ENCODE measurements around the gene ZSCAN10. TPM values are rescaled to one million over a fixed set of nuclear protein-coding genes. Genes with fewer than 3 reads are reported as not detected.
A peak's percentile ranks its signal among the peaks of the same experiment; 100 is the strongest.

Gene ZSCAN10
- total and polyA plus RNA-seq, 4 donors: not detected

DNA sequence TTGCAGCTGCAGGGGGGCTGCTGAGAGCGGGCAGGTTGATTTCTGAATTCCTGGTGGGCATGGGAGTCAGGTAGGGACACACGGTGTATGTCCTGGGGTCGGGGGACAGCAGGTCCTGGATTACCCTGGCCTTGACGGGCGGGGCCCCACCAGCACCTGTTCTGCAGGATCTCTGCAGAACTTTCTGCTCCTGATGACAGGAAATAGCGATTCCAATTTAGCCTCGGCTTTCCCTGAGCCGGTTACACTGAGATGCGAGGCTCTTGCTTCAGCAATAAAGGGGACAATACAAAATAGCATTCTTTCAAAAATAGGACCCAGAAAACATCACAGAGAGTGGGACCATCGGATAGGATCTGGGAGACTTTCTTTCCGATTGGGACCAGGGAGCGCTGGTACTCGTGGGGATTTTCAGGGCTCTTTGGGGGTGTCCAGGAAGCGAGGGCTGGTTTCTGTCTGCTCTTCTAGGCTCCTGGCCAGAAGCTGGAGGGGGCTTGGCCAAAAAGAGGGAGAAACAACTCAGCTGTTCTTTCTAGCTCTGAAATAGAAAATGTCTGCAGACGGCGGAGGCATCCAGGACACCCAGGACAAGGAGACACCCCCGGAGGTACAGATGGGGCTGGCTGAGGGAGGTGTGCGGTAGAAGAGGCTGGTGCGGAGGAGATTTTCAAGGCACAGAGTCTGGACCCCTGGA lies 13.9 kb upstream of the ZSCAN10 start:
- H3K27me3 ChIP-seq (ENCODE audit: control insufficient read depth, insufficient read depth, low read length): no peaks in the 10 kb centered on the region
- H3K4me1 ChIP-seq (ENCODE audit: control insufficient read depth, insufficient read depth, low read length): peaks cover 34% of the 10 kb centered on the region
- H3K27ac ChIP-seq (ENCODE audit: low read depth, low read length): peak overlapping the region; percentile 79
- WGBS (ENCODE audit: insufficient coverage): 20% methylated on average over 19 of the region's 19 CpGs
- H3K9me3 ChIP-seq (ENCODE audit: control insufficient read depth, insufficient read depth, low read length): no peaks in the 10 kb centered on the region
- peak overlapping the region; percentile 93 for H3K4me3 ChIP-seq (ENCODE audit: low read depth, low read length)
- H3K36me3 ChIP-seq (ENCODE audit: control insufficient read depth, insufficient read depth, low read length): peaks cover 38% of the 10 kb centered on the region
- peak in 1 of 6 donors; percentile 61 for DNase-seq (ENCODE audit: low read depth in 4 of 6, low spot score in 6 of 6)

DNA sequence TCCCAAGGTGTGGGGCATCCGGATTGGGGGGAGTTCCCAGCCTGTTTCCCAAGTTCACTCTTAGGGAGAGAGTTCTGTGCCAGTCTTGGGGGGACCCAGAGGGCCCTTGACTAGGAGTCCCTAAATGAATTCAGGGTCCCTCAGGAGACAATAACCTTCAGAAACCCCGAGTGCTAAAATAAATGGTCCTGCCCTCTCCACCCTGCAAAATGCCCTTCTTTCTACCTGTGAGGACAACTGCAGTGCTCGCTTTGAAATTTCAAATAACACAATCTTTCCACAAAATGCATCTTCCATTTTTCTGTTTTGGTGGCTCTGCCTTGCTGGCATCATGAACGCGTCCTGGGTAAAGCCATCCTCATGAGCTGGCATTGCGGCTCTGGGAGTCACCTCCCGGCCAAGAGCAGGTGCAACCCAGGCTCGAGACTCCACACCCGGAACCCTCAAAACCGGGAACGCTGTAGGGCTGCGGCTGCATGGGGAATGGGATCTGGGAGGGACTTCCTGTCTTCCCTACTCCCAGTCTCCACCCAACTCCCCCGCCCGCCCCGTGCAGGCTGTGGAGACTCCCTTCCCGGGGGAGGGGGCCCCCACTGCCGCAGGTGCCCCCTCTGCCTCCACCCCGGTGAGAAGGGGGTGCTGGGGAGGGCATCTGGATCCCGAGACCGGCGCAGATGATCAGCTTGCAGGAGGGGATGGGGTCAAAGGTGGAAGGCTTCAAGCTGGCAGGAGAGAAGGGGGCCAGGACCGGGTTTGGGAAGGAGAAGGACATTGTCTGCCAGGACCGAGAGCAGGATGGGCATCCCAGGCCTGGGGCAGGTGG lies 13.2 kb upstream of the ZSCAN10 start, which contains the start of gene ZNF205:
Gene ZNF205, plus strand, starts transcription at position 529 of the 823 bp plus-strand sequence. CDS start 845 bp downstream, outside the sequence.
- Histone ChIP-seq H3K36me3 (ENCODE audit: control insufficient read depth, insufficient read depth, low read length) (peaks cover 31% of the 10 kb centered on the region), H3K27ac (ENCODE audit: low read depth, low read length) (peak within 1 kb of the TSS; percentile 79), H3K4me1 (ENCODE audit: control insufficient read depth, insufficient read depth, low read length) (peaks cover 34% of the 10 kb centered on the region), H3K4me3 (ENCODE audit: low read depth, low read length) (peak within 1 kb of the TSS; percentile 93), H3K27me3 (ENCODE audit: control insufficient read depth, insufficient read depth, low read length) (no peaks in the 10 kb centered on the region), H3K9me3 (ENCODE audit: control insufficient read depth, insufficient read depth, low read length) (no peaks in the 10 kb centered on the region)
- WGBS (ENCODE audit: insufficient coverage): 10% methylated on average over 11 of the region's 23 CpGs
- DNase-seq (ENCODE audit: low read depth in 4 of 6, low spot score in 6 of 6): peak in 5 of 6 donors; percentile 53 to 94 (median 73)

DNA sequence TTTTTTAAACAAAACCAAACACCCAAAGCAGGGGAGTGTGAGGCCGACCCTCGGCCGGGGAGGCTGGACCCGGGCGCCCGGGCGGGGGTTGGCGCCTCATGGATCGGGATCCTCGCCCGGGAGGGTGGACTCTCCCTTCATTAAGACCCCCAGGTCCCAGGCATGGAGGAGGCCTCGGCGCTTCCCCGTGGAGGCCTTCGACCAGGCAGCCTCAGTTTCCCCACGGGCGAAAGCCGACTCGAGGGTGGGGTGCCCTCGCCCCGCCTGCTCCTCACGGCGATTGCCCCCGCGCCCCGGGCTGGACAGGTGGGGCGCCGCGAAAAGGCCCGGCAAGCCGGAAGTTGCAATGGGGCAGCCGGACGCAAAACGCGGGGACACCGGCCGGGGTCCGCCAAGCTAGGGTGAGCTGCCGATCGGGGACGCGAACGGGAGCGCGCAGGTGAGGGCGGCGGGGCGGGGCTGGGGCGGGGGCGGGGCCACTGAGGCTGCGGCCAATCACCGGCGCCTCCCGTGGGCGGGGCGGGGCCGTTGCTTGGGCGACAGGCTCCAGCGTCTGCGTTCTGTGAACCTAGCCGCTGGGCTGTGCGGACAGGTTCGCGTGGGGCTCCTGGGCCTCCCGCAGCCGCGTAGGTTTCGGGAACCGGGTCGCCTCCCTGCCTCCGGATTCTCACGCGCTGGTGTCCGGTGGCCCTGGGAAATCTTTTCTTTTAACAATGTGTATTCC lies 7.3 kb upstream of the ZSCAN10 start:
- peak in 5 of 6 donors; percentile 69 to 98 (median 88) for DNase-seq (ENCODE audit: low read depth in 4 of 6, low spot score in 6 of 6)
- Histone ChIP-seq H3K4me1 (ENCODE audit: control insufficient read depth, insufficient read depth, low read length) (peaks cover 17% of the 10 kb centered on the region), H3K36me3 (ENCODE audit: control insufficient read depth, insufficient read depth, low read length) (no peaks in the 10 kb centered on the region), H3K27me3 (ENCODE audit: control insufficient read depth, insufficient read depth, low read length) (peaks cover 7% of the 10 kb centered on the region), H3K4me3 (ENCODE audit: low read depth, low read length) (peak overlapping the region; percentile 49), H3K9me3 (ENCODE audit: control insufficient read depth, insufficient read depth, low read length) (no peaks in the 10 kb centered on the region), H3K27ac (ENCODE audit: low read depth, low read length) (peak overlapping the region; percentile 67)
- under 1% methylated on average over 74 of the region's 74 CpGs for WGBS (ENCODE audit: insufficient coverage)

DNA sequence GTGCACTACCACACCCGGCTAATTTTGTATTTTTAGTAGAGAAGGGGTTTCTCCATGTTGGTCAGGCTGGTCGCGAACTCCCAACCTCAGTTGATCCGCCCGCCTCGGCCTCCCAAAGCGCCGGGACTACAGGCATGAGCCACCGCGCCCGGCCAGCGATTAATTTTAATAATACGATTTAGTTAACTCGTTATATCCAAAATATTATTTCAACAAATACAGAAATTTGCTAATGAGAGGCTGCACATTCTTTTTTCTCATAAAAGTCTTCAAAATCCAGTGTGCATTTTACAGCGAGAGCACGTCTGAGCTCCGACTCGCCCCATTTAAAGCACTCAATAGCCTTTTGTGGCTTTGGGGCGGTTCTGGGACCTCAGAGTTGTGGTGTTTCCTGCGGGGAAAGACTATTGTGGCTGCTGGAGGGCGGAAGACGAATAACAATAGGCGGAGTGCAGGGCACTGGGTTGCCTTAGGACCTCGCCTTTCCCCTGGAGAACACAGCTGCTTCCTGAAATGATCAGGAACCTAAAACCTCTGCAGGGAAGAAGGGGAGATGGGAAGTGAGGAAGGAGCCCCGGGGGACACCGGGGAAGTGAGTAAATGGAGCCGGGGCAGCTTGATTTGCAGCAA lies 2.9 kb upstream of the ZSCAN10 start:
- 24% methylated on average over 17 of the region's 27 CpGs for WGBS (ENCODE audit: insufficient coverage)
- no peaks in the 10 kb centered on the region for H3K9me3 ChIP-seq (ENCODE audit: control insufficient read depth, insufficient read depth, low read length)
- no peak for DNase-seq (ENCODE audit: low read depth in 4 of 6, low spot score in 6 of 6)
- no peak overlapping the region for H3K4me3 ChIP-seq (ENCODE audit: low read depth, low read length)
- no peaks in the 10 kb centered on the region for H3K36me3 ChIP-seq (ENCODE audit: control insufficient read depth, insufficient read depth, low read length)
- H3K27me3 ChIP-seq (ENCODE audit: control insufficient read depth, insufficient read depth, low read length): peaks cover 43% of the 10 kb centered on the region
- H3K27ac ChIP-seq (ENCODE audit: low read depth, low read length): no peak overlapping the region
- H3K4me1 ChIP-seq (ENCODE audit: control insufficient read depth, insufficient read depth, low read length): peaks cover 30% of the 10 kb centered on the region

DNA sequence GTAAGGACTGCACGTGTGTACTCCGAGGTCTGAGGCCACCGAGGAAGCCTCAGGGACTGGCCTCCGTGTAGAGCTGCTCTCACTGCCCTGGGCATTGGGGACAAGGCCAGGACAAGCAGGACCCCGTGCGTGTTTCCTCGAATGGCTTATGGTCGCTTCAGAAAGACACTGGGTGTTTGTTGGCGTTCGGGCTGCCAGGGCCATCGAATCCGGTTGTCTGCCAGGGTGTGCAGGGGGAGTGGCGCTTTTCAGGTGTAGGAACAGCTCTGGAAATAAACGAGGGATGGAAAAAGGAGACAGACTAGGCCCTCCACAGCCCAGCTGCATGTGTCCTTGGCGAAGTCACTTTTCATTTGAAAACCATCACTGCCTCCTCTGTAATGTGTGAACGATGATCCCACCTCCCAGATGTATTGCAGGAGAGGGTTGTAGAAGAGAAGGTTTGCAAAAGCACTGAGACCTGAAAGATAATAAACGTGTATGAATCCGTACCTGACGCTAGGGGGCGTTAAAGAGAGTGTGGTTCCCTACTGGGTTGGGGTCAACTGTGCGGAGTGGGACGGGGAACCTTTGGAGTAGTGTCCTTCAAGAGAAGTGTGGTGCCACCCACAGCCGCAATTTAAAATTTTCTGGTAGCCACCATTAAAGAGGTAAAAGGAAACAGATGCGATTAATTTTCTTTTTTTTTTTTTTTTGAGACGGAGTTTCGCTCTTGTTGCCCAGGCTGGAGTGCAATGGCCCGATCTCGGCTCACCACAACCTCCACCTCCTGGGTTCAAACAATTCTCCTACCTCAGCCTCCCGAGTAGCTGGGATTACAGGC lies 2.1 kb upstream of the ZSCAN10 start:
- Histone ChIP-seq H3K27ac (ENCODE audit: low read depth, low read length) (no peak overlapping the region), H3K27me3 (ENCODE audit: control insufficient read depth, insufficient read depth, low read length) (peaks cover 46% of the 10 kb centered on the region), H3K36me3 (ENCODE audit: control insufficient read depth, insufficient read depth, low read length) (no peaks in the 10 kb centered on the region), H3K4me3 (ENCODE audit: low read depth, low read length) (no peak overlapping the region), H3K9me3 (ENCODE audit: control insufficient read depth, insufficient read depth, low read length) (no peaks in the 10 kb centered on the region), H3K4me1 (ENCODE audit: control insufficient read depth, insufficient read depth, low read length) (peaks cover 25% of the 10 kb centered on the region)
- DNase-seq (ENCODE audit: low read depth in 4 of 6, low spot score in 6 of 6): no peak
- WGBS (ENCODE audit: insufficient coverage): 61% methylated on average over 21 of the region's 29 CpGs

DNA sequence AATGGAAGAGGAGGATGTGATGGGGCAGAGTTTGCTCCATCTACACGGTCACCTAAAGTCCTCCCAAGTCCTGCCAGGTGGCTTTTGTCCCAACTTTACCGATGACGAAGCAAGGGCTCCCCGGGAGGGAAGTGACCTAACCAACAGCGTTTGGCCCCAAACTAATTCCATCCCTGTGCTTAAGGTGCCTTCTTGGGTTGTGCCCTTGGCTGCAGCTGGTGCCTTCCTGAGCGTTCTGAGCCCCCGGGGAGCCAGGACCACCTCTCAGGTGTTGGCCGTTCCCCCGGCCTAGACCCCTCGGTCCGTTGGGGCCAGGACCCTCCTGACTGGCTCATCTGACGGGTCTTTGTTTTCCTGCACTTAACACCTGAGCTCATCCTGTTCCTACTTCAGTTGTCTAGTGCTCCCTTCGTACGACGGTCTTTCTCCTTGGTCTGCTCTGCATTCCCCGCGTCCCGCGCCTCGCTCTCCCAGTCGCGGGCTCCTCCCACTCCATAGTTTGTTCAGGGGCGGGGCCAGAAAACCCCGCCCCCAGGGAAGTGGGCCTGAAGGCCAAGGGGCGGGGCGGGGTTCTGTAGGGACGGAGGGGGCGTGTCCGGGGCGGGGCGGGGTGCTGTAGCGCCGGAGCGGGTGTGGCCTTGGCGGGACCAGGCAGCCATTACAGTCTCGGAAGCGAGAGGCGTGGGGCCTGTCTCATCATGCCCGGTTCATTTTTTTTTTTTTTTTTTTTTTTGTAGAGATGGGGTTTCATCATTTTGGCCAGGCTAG lies 822 bp upstream of the ZSCAN10 start:
- H3K27ac ChIP-seq (ENCODE audit: low read depth, low read length): no peak overlapping the region
- H3K27me3 ChIP-seq (ENCODE audit: control insufficient read depth, insufficient read depth, low read length): peaks cover 47% of the 10 kb centered on the region
- no peaks in the 10 kb centered on the region for H3K36me3 ChIP-seq (ENCODE audit: control insufficient read depth, insufficient read depth, low read length)
- H3K9me3 ChIP-seq (ENCODE audit: control insufficient read depth, insufficient read depth, low read length): no peaks in the 10 kb centered on the region
- peaks cover 19% of the 10 kb centered on the region for H3K4me1 ChIP-seq (ENCODE audit: control insufficient read depth, insufficient read depth, low read length)
- WGBS (ENCODE audit: insufficient coverage): 2% methylated on average over 26 of the region's 39 CpGs
- H3K4me3 ChIP-seq (ENCODE audit: low read depth, low read length): peak overlapping the region; percentile 5
- peak in 2 of 6 donors; percentile 76 to 84 for DNase-seq (ENCODE audit: low read depth in 4 of 6, low spot score in 6 of 6)

DNA sequence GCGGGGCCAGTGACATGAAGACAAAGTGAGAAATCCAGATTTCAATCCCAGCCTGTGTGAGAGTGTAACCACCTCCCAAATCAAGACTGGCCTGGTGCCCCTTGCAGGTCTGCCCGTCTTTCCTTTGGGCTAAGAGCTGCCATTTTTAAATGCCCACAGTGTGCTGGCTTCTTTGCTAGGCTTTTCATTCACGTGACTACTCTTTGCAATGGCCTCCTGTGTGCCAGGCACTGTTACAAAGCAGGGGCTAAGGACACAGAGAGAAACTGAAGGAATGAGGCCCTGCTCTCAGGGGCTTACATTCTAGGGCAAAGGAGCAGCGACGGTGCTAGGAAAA lies 269 bp upstream of the ZSCAN10 start:
- no peak overlapping the region for H3K4me3 ChIP-seq (ENCODE audit: low read depth, low read length)
- H3K36me3 ChIP-seq (ENCODE audit: control insufficient read depth, insufficient read depth, low read length): no peaks in the 10 kb centered on the region
- peaks cover 19% of the 10 kb centered on the region for H3K4me1 ChIP-seq (ENCODE audit: control insufficient read depth, insufficient read depth, low read length)
- no peak overlapping the region for H3K27ac ChIP-seq (ENCODE audit: low read depth, low read length)
- no peak for DNase-seq (ENCODE audit: low read depth in 4 of 6, low spot score in 6 of 6)
- WGBS (ENCODE audit: insufficient coverage): 27% methylated on average over 3 of the region's 5 CpGs
- H3K9me3 ChIP-seq (ENCODE audit: control insufficient read depth, insufficient read depth, low read length): no peaks in the 10 kb centered on the region
- peaks cover 47% of the 10 kb centered on the region for H3K27me3 ChIP-seq (ENCODE audit: control insufficient read depth, insufficient read depth, low read length)

- 53% methylated on average over 3 of the region's 8 CpGs for WGBS (ENCODE audit: insufficient coverage)
- Histone ChIP-seq H3K27me3 (ENCODE audit: control insufficient read depth, insufficient read depth, low read length) (peaks cover 46% of the 10 kb centered on the region), H3K4me3 (ENCODE audit: low read depth, low read length) (no peak overlapping the region), H3K4me1 (ENCODE audit: control insufficient read depth, insufficient read depth, low read length) (peaks cover 19% of the 10 kb centered on the region), H3K36me3 (ENCODE audit: control insufficient read depth, insufficient read depth, low read length) (no peaks in the 10 kb centered on the region), H3K9me3 (ENCODE audit: control insufficient read depth, insufficient read depth, low read length) (no peaks in the 10 kb centered on the region), H3K27ac (ENCODE audit: low read depth, low read length) (no peak overlapping the region)
- DNase-seq (ENCODE audit: low read depth in 4 of 6, low spot score in 6 of 6): no peak
Observed at GRCh38 chr16:3097266-3097665, 1.8 kb downstream of the ZSCAN10 start.
